Karpas-422 (cell line): ENCODE measurements around the gene HIPK4. TPM values are rescaled to one million over a fixed set of nuclear protein-coding genes. Genes with fewer than 3 reads are reported as not detected.

Source experiments
- DNase-seq: peaks from one replicate; pipeline ENCODE4 v3.0.0-alpha.2; 2015
- H2AFZ ChIP-seq: fragments of 200-600 bp; sonication (generic); 2 replicates; pipeline ENCODE4 v1.6.1; 2014; ENCODE audit warnings: antibody characterized with exemption, low read length, mixed read lengths
- H3K27ac ChIP-seq: fragments of 200-600 bp; sonication (generic); 2 replicates; pipeline ENCODE4 v1.5.1; 2014; ENCODE audit warnings: mild to moderate bottlenecking, low read length, moderate library complexity
- H3K27me3 ChIP-seq: fragments of 200-600 bp; sonication (generic); 2 replicates; pipeline ENCODE4 v1.6.1; 2014; ENCODE audit warnings: low read length, mixed read lengths
- H3K36me3 ChIP-seq: fragments of 200-600 bp; sonication (generic); 2 replicates; pipeline ENCODE4 v1.6.1; 2014; ENCODE audit warnings: low read length, mixed read lengths; ENCODE audit not compliant: insufficient read depth
- H3K4me1 ChIP-seq: fragments of 200-600 bp; sonication (generic); 2 replicates; pipeline ENCODE4 v1.6.1; 2014; ENCODE audit warnings: mild to moderate bottlenecking, low read length, mixed read lengths
- H3K4me2 ChIP-seq: fragments of 200-600 bp; sonication (generic); 2 replicates; pipeline ENCODE4 v1.6.1; 2014; ENCODE audit warnings: low read length, low read depth, mild to moderate bottlenecking; ENCODE audit not compliant: poor library complexity, severe bottlenecking
- H3K4me3 ChIP-seq: fragments of 200-600 bp; sonication (generic); 2 replicates; pipeline ENCODE4 v1.5.1; 2014; ENCODE audit warnings: mild to moderate bottlenecking, antibody characterized with exemption, low read length, mixed read lengths
- H3K79me2 ChIP-seq: fragments of 200-600 bp; sonication (generic); 2 replicates; pipeline ENCODE4 v1.6.1; 2014; ENCODE audit warnings: mild to moderate bottlenecking, low read length, mixed read lengths
- H3K9ac ChIP-seq: fragments of 200-600 bp; sonication (generic); 2 replicates; pipeline ENCODE4 v1.6.0; 2014; ENCODE audit warnings: low read length
- H3K9me2 ChIP-seq: fragments of 200-600 bp; sonication (generic), shearing (Covaris generic); replicated peaks from 2 replicates; pipeline ENCODE4 v1.6.0; 2014; ENCODE audit warnings: mild to moderate bottlenecking, low read length, moderate library complexity; ENCODE audit not compliant: insufficient read depth
- H3K9me3 ChIP-seq: fragments of 300-700, 200-600 bp; sonication (generic); 2 replicates; pipeline ENCODE4 v1.6.1; 2014; ENCODE audit warnings: low read length, mixed read lengths
- H4K20me1 ChIP-seq: fragments of 200-600 bp; sonication (generic); 2 replicates; pipeline ENCODE4 v1.6.1; 2014; ENCODE audit warnings: mild to moderate bottlenecking, antibody characterized with exemption, low read length, low read depth; ENCODE audit not compliant: insufficient read depth
- total RNA-seq: library from RNA; depleted of rRNA; stranded (reverse); fragments of >200 nt; shearing (Covaris generic); gene quantifications from 2 replicates; pipeline ENCODE4 v1.2.3, GENCODE V29; 2014; ENCODE audit warnings: low replicate concordance

The HIPK4 gene
- total RNA-seq, 1 experiment from 2014 or later = not detected

DNA sequence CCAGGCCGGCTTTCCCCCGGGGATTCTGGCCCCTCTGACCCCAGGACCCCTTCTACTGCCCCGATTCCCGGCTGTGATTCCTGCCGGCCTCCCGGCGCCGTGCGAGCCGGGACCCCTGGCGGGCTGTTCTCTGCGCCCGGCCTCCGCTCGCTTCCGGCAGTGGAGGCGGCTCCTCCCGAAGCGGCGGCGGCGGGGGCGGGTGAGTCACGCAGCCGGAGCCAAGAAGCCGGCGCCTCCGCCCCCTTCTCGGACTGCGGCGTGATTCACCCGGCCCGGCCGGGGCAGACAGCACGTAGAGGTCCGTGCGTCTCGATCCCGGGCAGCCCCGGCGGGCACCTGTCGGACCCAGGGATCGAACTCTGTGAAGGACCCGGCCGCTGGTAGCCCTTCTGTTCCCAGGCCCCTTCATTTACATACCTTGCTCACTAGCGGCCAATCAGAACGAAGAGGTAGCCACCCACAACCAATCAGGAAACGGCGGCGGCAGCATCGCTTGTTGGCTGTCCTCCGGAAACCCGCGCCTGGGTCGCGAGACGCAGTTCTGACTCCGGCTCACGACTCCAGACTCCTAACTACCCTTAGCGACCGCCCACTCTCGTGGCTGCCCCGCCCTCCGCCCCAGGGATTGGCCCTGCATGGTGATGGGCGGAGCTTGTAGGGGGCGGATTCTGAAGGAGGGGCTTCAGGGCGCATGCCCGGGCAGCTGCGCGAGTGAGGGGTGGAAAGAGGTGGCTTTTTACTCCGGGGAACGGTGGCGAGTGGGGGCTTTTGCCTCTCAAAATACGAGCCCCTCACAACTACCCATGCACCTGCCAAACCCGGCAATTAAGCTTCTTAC lies 35.7 kb upstream of the HIPK4 start, which contains the start of gene SERTAD1:
Gene SERTAD1 (minus strand): TSS at position 543 of the 838 bp plus-strand sequence. CDS start 2,446 bp downstream, outside the sequence.
- Histone ChIP-seq H3K36me3 (no peaks in the 10 kb centered on the region), H3K9me3 (no peaks in the 10 kb centered on the region), H4K20me1 (no peaks in the 10 kb centered on the region), H3K4me3 (peak within 1 kb of the TSS; percentile 77), H3K9me2 (no peaks in the 10 kb centered on the region), H3K4me2 (peak within 1 kb of the TSS; percentile 85), H3K4me1 (peaks cover 20% of the 10 kb centered on the region), H3K27ac (peak within 1 kb of the TSS; percentile 68), H2AFZ (peak within 1 kb of the TSS; percentile 22; the same call in 1 of the 2 replicates), H3K9ac (peak within 1 kb of the TSS; percentile 84), H3K79me2 (peaks cover 11% of the 10 kb centered on the region), H3K27me3 (no peaks in the 10 kb centered on the region)
- peak; percentile 100 for DNase-seq

- no peaks in the 10 kb centered on the region for H3K27me3 ChIP-seq
- H2AFZ ChIP-seq = peak overlapping the region; percentile 22; the same call in 1 of the 2 replicates
- no peaks in the 10 kb centered on the region for H3K9me2 ChIP-seq
- H3K9ac ChIP-seq = peak overlapping the region; percentile 84
- peak overlapping the region; percentile 77 for H3K4me3 ChIP-seq
- H3K9me3 ChIP-seq = no peaks in the 10 kb centered on the region
- no peaks in the 10 kb centered on the region for H3K36me3 ChIP-seq
- no peaks in the 10 kb centered on the region for H4K20me1 ChIP-seq
- H3K27ac ChIP-seq = peak overlapping the region; percentile 68
- H3K4me1 ChIP-seq = peaks cover 20% of the 10 kb centered on the region
- peaks cover 11% of the 10 kb centered on the region for H3K79me2 ChIP-seq
- peak; percentile 59 for DNase-seq
- H3K4me2 ChIP-seq = peak overlapping the region; percentile 85
Measured at GRCh38 chr19:40424637-40425449, 34.9 kb upstream of the HIPK4 start.

DNA sequence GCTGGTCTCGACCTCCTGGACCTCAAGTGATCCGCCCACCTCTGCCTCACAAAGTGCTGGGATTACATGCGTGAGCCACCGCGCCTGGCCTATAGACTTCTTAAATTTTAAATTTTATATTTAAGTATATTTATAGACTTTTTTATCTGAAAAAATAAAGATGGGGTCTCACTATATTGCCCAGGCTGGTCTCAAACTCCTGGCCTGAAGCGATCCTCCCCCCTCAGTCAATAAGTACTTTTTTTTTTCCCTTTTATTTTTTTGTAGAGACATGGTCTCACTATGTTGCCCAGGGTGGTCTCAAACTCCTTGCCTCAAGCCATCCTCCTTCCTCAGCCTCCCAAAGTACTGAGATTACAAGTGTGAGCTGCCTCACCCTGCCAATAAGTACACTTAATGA lies 34.0 kb upstream of the HIPK4 start:
- 0 out of 2 replicates have a peak overlapping the region, but pooled peaks have one; percentile 68 for H3K27ac ChIP-seq
- no peaks in the 10 kb centered on the region for H3K9me3 ChIP-seq

DNA sequence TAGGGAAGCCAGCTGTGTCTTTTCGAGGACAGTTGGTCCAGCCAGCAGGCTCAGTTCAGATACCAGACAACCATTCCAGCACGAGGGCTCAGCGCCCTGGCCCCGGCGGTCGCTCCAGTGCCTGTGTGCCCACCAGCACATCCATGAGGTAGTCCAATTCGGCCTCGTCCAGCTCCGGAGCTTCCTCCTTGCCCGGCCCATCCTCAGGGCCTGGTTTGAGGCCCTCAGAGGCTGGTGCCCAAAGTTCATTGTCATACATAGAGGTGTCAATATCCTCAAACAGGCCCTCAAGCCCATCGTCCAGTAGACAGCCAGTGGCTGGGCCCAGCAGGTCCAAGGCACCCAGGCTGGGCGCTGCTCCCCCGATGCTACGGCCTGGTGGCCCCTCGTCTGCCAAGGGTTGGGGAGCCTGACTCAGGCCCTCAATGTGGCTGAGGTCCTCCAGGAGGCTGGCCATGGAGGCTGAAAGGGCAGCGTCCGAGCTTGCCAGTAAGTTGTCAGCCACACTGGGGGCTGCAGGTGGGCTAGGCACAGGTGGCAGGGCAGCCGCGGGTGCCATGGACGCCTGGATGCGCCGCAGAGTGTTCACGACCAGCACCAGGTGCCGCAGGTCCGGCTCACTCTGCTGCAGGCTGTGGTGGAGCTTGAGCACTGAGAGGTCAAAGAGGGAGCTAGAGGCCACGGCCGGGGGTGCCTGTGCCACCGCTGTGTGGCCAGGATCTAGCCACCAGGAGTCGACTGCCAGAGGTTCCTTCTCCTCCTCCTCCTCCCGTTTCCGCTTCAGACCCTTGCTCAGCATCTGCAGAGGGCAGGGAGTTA lies 33.0 kb upstream of the HIPK4 start:
- Histone ChIP-seq H2AFZ (no peak overlapping the region), H3K4me1 (peaks cover 20% of the 10 kb centered on the region), H3K4me2 (no peak overlapping the region), H3K79me2 (peaks cover 11% of the 10 kb centered on the region), H3K9me3 (no peaks in the 10 kb centered on the region), H3K27ac (no peak overlapping the region), H3K27me3 (no peaks in the 10 kb centered on the region), H3K4me3 (no peak overlapping the region), H3K36me3 (no peaks in the 10 kb centered on the region), H4K20me1 (no peaks in the 10 kb centered on the region), H3K9ac (no peak overlapping the region), H3K9me2 (no peaks in the 10 kb centered on the region)
- DNase-seq = no peak

More for the DNA sequence above, 34.0 kb upstream of the HIPK4 start:
- Histone ChIP-seq H4K20me1 (no peaks in the 10 kb centered on the region), H3K9me2 (no peaks in the 10 kb centered on the region), H3K9ac (no peak overlapping the region), H3K79me2 (peaks cover 11% of the 10 kb centered on the region), H3K4me3 (no peak overlapping the region), H2AFZ (no peak overlapping the region), H3K4me2 (peak overlapping the region; percentile 85), H3K4me1 (peaks cover 20% of the 10 kb centered on the region), H3K36me3 (no peaks in the 10 kb centered on the region), H3K27me3 (no peaks in the 10 kb centered on the region)
- DNase-seq = no peak

- DNase-seq = no peak
- Histone ChIP-seq H4K20me1 (no peaks in the 10 kb centered on the region), H3K4me3 (no peak overlapping the region), H3K4me2 (peak overlapping the region; percentile 86), H3K36me3 (no peaks in the 10 kb centered on the region), H3K79me2 (peaks cover 11% of the 10 kb centered on the region), H3K9ac (no peak overlapping the region), H2AFZ (no peak overlapping the region), H3K27ac (no peak overlapping the region), H3K27me3 (no peaks in the 10 kb centered on the region), H3K9me3 (no peaks in the 10 kb centered on the region), H3K9me2 (no peaks in the 10 kb centered on the region), H3K4me1 (peaks cover 20% of the 10 kb centered on the region)
Measured at GRCh38 chr19:40421993-40422747, 32.2 kb upstream of the HIPK4 start.

DNA sequence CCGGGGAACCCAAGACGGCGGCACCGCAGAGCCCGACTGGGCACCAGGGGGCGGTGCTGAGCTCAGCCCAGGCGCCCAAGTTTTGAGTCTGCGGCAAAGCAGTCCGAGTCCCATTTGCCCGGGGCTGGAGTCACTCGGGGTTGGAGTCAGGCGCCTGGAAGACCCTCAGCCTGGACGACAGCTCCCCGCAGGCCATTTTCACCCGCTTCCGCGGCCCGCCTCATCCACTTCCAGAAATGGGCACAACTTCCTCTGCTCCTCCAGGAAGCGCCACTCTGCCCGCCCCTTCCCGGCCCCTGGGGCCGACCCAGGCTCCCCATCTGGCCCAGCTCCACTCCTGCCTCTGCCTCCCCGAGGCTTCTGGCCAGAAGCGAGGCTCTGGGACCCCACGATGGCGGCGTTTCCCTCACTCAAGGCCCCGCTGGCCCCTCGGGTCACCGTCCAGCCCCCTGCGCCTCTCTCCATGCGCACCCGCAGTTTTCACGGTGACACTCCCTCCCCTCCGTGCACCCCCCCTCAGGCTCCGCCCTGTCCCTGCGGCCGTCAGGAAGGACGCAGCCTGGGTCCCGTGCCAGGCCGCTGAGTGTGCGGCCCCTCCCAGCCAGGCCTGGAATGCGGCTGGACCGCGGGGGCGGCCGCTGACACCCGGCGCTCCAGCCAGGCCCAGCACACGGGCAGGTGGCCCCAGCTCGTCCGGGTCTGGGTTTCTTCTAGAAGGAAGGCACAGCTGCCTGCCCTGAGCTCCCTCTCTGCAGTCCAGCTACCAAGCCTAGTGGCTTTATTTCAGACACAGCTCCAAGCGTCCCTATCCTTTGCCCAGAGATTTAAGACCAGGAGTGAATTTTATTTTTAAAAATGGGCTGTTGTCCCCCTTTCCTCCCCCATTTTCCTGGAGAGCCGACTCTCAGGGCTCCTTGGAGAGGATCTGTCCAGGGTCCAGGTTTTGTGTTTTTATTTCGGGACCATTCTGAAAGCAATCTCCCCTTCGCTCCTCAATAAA lies 31.1 kb upstream of the HIPK4 start:
- peak overlapping the region; percentile 79 for H3K9ac ChIP-seq
- peaks cover 11% of the 10 kb centered on the region for H3K79me2 ChIP-seq
- no peaks in the 10 kb centered on the region for H4K20me1 ChIP-seq
- H3K27ac ChIP-seq = peak overlapping the region; percentile 23
- no peaks in the 10 kb centered on the region for H3K9me2 ChIP-seq
- H3K4me2 ChIP-seq = peak overlapping the region; percentile 86
- H3K27me3 ChIP-seq = no peaks in the 10 kb centered on the region
- H2AFZ ChIP-seq = peak overlapping the region; percentile 87
- peak; percentile 90 for DNase-seq
- no peaks in the 10 kb centered on the region for H3K36me3 ChIP-seq
- H3K4me1 ChIP-seq = peaks cover 15% of the 10 kb centered on the region
- H3K4me3 ChIP-seq = peak overlapping the region; percentile 73
- H3K9me3 ChIP-seq = no peaks in the 10 kb centered on the region
